ENCODE results near the gene ASB16.

DNA sequence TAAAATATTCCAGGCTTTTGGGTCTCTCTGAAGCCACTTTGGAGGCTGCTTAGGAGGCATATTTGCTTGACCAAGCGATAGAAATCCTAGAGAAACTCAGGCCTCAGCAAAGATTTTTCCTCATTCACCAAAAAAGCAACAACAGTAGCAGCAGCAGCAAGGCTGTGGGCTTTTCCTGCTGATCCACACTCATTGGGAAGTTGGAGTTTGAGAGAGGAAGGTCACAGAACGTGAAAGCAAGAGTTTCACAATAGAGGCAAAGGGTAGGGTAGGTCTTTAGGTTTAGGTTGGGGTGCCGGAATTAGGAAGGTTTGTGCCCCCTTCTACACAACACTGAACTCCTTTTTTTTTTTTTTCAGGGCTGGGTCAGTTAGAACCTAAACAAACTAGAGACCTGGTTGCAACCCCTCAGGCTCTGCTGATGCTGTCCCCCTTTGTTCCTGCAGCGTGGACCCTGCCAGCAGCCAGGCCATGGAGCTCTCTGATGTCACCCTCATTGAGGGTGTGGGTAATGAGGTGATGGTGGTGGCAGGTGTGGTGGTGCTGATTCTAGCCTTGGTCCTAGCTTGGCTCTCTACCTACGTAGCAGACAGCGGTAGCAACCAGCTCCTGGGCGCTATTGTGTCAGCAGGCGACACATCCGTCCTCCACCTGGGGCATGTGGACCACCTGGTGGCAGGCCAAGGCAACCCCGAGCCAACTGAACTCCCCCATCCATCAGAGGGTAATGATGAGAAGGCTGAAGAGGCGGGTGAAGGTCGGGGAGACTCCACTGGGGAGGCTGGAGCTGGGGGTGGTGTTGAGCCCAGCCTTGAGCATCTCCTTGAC is 18.3 kb downstream of the ASB16 start:
- TF ChIP-seq, protein P1, sequence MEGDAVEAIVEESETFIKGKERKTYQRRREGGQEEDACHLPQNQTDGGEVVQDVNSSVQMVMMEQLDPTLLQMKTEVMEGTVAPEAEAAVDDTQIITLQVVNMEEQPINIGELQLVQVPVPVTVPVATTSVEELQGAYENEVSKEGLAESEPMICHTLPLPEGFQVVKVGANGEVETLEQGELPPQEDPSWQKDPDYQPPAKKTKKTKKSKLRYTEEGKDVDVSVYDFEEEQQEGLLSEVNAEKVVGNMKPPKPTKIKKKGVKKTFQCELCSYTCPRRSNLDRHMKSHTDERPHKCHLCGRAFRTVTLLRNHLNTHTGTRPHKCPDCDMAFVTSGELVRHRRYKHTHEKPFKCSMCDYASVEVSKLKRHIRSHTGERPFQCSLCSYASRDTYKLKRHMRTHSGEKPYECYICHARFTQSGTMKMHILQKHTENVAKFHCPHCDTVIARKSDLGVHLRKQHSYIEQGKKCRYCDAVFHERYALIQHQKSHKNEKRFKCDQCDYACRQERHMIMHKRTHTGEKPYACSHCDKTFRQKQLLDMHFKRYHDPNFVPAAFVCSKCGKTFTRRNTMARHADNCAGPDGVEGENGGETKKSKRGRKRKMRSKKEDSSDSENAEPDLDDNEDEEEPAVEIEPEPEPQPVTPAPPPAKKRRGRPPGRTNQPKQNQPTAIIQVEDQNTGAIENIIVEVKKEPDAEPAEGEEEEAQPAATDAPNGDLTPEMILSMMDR (IDR thresholded peaks at IDR 0.05): no peak
- no peak for TF ChIP-seq EZH2 (IDR thresholded peaks at IDR 0.05; ENCODE audit: borderline replicate concordance, insufficient read depth, low read depth, low read length, poor library complexity, severe bottlenecking)

Data from B cell (primary cell).